TTC549 (cell line): ENCODE data around the gene OR8A1.
"Not testable (repeated sequence)": the region's sequence is repeated elsewhere in the genome, so short reads cannot be mapped to it uniquely, and the experiment has no call there.

Experiments used
- FAIRE-seq: peaks from 2 replicates; lab custom pipeline; 2012; peaks lifted over from hg19 to GRCh38; lab: Jason Lieb, UNC

The OR8A1 gene

GRCh38 chr11:124595302-124595701, 25.5 kb downstream of the OR8A1 start:
- no peak for FAIRE-seq

- FAIRE-seq = no peak
Measured at GRCh38 chr11:124597626-124598025, 27.8 kb downstream of the OR8A1 start.

GRCh38 chr11:124600621-124601320, 31.0 kb downstream of the OR8A1 start:
- FAIRE-seq = no peak

- no peak for FAIRE-seq
Measured at GRCh38 chr11:124602193-124602592, 32.4 kb downstream of the OR8A1 start.

- not testable (repeated sequence) for FAIRE-seq
Measured at GRCh38 chr11:124602723-124603122, 32.9 kb downstream of the OR8A1 start.

GRCh38 chr11:124605719-124606118, 35.9 kb downstream of the OR8A1 start:
- FAIRE-seq = no peak

- no peak for FAIRE-seq
Measured at GRCh38 chr11:124608147-124608546, 38.4 kb downstream of the OR8A1 start.

- FAIRE-seq = no peak
Measured at GRCh38 chr11:124610295-124610694, 40.5 kb downstream of the OR8A1 start.

GRCh38 chr11:124611064-124611463, 41.3 kb downstream of the OR8A1 start, which contains the start of gene PANX3:
TSS of gene PANX3 (plus strand) at chr11:124611428. CDS start at chr11:124611557, 129 bp downstream.
- FAIRE-seq = no peak

- FAIRE-seq = no peak
Measured at GRCh38 chr11:124612045-124612444, 42.2 kb downstream of the OR8A1 start.

GRCh38 chr11:124612567-124613246, 42.9 kb downstream of the OR8A1 start:
- no peak for FAIRE-seq

GRCh38 chr11:124618863-124619262, 49.1 kb downstream of the OR8A1 start:
- no peak for FAIRE-seq
